ENCODE measurements around the gene SERINC2.
A peak's percentile ranks its signal among the peaks of the same experiment; 100 is the strongest.

SERINC2 gene

DNA sequence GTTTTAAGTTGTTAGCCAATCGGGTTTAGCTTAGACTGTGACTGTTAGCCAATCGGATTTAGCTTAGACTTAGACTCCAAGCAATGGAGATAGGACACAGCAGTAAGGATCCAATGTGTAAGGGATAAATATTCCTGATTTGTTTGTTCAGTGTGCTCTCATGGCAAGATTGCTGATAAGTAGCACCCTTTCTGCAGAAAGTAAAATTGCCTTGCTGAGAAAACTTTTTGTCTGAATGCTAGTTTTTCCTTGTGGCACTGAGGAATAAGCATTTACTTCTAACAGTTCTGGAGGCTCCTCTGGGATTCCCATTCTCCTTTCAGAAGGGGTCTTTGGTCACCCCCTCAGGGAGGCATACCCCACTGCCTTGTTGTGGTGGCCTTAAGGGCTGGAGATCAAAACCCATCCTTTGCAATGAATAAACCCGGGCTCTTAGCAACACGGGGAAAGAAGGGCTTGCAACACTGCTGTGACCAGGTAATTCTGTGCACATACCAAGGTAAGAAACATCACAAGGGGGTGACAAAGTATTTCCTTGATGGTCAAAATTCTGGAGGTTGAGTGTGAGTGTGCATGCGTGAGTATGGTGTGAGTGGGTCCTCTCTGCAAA is 45.4 kb downstream of the SERINC2 start:
- TF ChIP-seq ZFX (IDR thresholded peaks at IDR 0.05), result no peak
- TF ChIP-seq, protein P1, sequence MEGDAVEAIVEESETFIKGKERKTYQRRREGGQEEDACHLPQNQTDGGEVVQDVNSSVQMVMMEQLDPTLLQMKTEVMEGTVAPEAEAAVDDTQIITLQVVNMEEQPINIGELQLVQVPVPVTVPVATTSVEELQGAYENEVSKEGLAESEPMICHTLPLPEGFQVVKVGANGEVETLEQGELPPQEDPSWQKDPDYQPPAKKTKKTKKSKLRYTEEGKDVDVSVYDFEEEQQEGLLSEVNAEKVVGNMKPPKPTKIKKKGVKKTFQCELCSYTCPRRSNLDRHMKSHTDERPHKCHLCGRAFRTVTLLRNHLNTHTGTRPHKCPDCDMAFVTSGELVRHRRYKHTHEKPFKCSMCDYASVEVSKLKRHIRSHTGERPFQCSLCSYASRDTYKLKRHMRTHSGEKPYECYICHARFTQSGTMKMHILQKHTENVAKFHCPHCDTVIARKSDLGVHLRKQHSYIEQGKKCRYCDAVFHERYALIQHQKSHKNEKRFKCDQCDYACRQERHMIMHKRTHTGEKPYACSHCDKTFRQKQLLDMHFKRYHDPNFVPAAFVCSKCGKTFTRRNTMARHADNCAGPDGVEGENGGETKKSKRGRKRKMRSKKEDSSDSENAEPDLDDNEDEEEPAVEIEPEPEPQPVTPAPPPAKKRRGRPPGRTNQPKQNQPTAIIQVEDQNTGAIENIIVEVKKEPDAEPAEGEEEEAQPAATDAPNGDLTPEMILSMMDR (conservative IDR thresholded peaks at IDR 0.05), result no peak
- no peak overlapping the region for H3K27ac ChIP-seq

DNA sequence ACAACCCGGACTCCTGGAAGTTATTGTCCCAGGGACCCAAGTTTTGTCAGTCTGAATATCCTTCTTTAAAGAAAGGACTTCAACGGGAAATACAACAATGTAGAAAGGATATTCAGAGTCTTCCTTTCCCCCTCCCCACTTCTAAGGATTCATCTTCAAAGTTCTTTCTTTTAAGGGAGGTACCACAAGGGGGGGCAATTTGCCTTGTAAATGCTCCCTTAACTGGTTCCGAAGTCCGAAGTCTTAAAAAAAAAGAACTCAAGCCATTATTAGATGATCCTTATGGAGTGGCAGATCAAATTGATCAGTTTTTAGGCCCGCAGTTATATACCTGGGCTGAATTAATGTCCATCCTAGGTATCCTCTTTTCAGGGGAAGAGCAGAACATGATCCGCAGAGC is 47.0 kb downstream of the SERINC2 start:
- TF ChIP-seq ZFX (IDR thresholded peaks at IDR 0.05), result no peak
- TF ChIP-seq, protein P1 (conservative IDR thresholded peaks at IDR 0.05), result peak; percentile 63
- no peak overlapping the region for H3K27ac ChIP-seq

DNA sequence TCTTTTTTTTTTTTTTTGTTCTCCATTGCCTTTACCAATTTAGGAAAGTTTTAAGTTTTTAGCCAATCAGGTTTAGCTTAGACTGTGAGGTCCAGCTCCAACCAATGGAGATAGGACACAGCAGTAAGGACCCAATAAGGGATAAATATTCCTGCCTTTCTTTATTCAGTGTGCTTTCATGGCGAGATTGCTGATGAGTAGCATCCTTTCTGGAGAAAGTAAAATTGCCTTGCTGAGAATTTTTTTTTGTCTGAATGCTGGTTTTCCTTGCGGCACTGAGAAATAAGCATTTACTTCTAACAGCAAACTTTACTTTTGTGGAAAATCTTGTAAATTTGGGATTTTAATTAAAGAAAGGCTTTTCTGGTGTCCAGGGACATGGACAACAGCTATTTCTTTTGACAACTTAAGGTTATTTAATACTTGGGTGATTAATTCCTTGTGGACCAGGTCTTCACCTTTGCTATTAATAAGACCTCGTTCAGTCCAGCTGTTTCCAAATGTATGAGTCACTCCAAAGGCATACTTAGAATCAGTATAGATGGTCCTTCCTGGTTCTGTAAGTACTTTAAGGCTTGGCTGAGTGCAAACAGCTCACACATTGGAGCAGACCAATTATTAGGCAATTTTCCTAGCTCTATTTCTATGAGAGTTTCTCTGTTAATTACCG is 54.1 kb downstream of the SERINC2 start:
- no peak overlapping the region for H3K27ac ChIP-seq
- TF ChIP-seq, protein P1 (conservative IDR thresholded peaks at IDR 0.05), result no peak
- TF ChIP-seq ZFX (IDR thresholded peaks at IDR 0.05), result no peak

DNA sequence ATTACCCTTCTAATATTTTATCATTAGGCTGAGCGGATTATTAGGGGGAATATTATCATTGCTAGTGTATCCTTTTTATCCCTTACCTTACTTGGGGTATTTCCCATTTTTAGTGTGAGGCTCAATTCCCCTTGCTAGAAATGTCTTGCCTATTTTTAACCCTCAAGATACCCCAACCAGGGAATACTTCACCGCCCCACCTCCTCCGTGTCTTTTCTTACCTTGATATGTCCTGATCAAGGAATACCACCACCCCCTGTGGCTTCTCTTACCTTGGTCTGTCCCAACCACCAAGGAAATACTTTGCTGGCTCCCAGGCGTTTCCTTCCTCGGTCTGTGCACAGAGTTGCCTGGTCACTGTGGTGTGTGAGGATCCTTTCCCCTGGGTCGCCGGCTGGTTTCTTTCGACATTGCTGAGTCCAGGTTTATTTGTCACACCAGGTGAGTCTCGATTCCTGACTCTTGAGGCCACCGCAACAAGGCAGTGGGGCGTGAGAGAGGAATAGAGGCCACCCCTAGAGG is 57.8 kb downstream of the SERINC2 start:
- peak overlapping the region; percentile 74 for H3K27ac ChIP-seq
- TF ChIP-seq ZFX (IDR thresholded peaks at IDR 0.05), result no peak
- TF ChIP-seq, protein P1 (conservative IDR thresholded peaks at IDR 0.05), result no peak

DNA sequence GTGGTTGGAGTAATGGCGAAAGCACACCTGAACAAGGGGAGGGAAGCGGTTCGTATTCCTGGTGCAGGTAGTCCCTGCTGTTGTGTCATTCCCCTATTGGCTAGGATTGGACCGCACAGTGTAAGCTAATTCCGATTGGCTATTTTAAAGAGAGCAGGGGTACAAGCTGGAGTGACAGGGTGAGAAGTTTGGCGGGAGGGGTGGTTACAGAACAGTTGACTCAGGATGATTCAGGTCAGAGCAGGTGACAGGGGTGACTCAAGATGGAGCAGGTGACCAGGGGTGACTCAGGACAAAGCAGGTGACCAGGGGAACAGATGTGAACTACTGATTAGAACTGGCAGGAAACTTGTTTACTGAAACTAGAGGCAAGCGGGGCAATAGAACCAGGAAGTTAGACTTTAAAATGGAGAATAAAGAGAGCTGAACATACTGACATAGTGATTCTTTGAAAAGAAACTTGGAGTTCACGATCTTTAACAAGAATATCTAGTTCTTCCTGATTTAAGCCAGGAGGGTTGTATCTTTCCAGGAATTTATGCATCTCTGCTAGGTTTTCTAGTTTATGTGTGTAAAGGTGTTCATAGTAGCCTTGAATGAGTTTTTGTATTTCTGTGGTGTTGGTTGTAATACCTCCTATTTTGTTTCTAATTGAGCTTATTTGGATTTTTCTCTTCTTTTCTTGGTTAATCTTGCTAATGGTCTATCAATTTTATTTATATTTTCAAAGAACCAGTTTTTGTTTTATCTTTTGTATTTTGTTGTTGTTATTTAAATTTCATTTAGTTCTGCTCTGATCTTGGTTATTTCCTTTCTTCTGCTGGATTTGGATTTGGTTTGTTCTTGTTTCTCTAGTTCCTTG is 58.7 kb downstream of the SERINC2 start:
- peak overlapping the region; percentile 74 for H3K27ac ChIP-seq

DNA sequence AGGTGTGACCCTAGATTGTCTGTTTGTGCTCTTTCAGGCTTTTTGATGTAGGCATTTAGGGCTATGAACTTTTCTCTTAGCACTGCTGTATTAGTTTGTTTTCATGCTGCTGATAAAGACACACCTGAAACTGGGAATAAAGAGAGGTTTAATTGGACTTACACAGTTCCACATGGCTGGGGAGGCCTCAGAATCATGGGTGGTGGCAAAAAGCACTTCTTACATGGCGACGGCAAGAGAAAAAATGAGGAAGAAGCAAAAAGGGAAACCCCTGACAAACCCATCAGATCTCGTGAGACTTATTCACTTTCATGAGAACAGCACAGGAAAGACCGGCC is 59.3 kb downstream of the SERINC2 start:
- peak overlapping the region; percentile 64; the same call in 1 of the 2 replicates for H3K27ac ChIP-seq

DNA sequence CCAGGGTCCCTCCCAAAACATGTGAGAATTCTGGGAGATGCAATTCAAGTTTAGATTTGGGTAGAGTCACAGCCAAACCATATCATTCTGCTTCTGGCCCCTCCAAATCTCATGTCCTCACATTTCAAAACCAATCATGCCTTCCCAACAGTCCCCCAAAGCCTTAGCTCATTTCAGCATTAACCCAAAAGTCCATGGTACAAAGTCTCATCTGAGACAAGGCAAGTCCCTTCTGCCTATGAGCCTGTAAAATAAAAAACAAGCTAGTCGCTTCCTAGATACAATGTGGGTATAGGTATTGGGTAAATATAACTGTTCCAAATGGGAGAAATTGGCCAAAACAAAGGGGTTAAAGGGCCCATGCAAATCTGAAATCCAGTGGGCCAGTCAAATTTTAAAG is 59.7 kb downstream of the SERINC2 start:
- peak overlapping the region; percentile 64 for H3K27ac ChIP-seq

DNA sequence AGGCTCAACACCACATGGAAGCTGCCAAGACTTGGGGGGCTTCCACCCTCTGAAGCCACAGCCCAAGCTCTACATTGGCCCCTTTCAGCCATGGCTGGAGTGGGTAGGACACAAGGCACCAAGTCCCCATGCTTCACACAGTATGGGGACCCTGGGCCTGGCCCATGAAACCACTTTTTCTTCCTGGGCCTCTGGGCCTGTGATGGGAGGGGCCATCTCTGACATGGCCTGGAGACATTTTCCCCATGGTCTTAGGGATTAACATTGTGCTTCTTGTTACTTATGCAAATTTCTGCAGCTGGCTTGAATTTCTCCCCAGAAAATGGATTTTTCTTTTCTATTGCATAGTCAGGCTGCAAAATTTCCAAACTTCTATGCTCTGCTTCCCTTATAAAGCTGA is 60.5 kb downstream of the SERINC2 start:
- peak overlapping the region; percentile 64 for H3K27ac ChIP-seq

DNA sequence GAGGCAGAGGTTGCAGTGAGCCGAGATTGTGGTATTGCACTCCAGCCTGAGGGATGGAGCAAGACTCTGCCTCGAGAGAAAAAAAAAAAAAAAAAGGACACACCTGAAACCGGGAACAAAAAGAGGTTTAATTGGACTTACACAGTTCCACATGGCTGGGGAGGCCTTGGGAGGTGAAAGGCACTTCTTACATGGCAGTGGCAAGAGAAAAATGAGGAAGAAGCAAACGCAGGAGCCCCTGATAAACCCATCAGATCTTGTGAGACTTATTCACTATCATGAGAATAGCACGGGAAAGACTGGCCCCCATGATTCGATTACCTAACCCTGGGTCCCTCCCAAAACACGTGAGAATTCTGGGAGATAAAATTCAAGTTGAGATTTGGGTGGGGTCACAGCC is 61.6 kb downstream of the SERINC2 start:
- peak overlapping the region; percentile 63 for H3K27ac ChIP-seq
